Loucy (cell line): ENCODE results near the gene MRPL36.

Source experiments
- H2AFZ ChIP-seq: fragments of 200-600 bp; sonication (generic); 2 replicates; pipeline ENCODE4 v1.6.0; 2016; ENCODE audit warnings: antibody characterized with exemption, mild to moderate bottlenecking, low read length, moderate library complexity
- H3F3A ChIP-seq: fragments of 200-600 bp; 2 replicates; pipeline ENCODE4 v1.6.0; 2016; ENCODE audit warnings: antibody characterized with exemption, low read depth, mild to moderate bottlenecking
- H3K27me3 ChIP-seq: fragments of 200-600 bp; sonication (generic); 2 replicates; pipeline ENCODE4 v1.6.1; 2014; ENCODE audit warnings: low read length, mild to moderate bottlenecking; ENCODE audit not compliant: insufficient read depth, poor library complexity, severe bottlenecking
- H3K36me3 ChIP-seq: fragments of 200-600 bp; sonication (generic); 2 replicates; pipeline ENCODE4 v1.6.1; 2016; ENCODE audit warnings: low read length; ENCODE audit not compliant: insufficient read depth
- H3K4me1 ChIP-seq: fragments of 200-600 bp; sonication (generic); 2 replicates; pipeline ENCODE4 v1.5.1; 2014; ENCODE audit warnings: low read length, mild to moderate bottlenecking; ENCODE audit not compliant: insufficient read depth, poor library complexity, severe bottlenecking
- H3K4me2 ChIP-seq: fragments of 200-600 bp; sonication (generic); 2 replicates; pipeline ENCODE4 v1.6.0; 2014; ENCODE audit warnings: antibody characterized with exemption, low read length, low read depth, mild to moderate bottlenecking; ENCODE audit not compliant: poor library complexity, severe bottlenecking
- H3K4me3 ChIP-seq: fragments of 200-600 bp; sonication (generic); 2 replicates; pipeline ENCODE4 v1.5.1; 2014; ENCODE audit warnings: low read length, mild to moderate bottlenecking, mixed read lengths; ENCODE audit not compliant: poor library complexity, severe bottlenecking
- H3K79me2 ChIP-seq: fragments of 200-600 bp; sonication (generic); 2 replicates; pipeline ENCODE4 v1.6.1; 2014; ENCODE audit warnings: low read length; ENCODE audit not compliant: insufficient read depth
- H3K9ac ChIP-seq: fragments of 200-600 bp; sonication (generic); 2 replicates; pipeline ENCODE4 v1.6.0; 2014; ENCODE audit warnings: mild to moderate bottlenecking, low read depth, low read length, moderate library complexity; ENCODE audit not compliant: poor library complexity, severe bottlenecking
- H3K9me2 ChIP-seq: fragments of 200-600 bp; sonication (generic); replicated peaks from 2 replicates; pipeline ENCODE4 v1.6.1; 2016; ENCODE audit warnings: low read depth, low read length, mixed read lengths
- H3K9me3 ChIP-seq: fragments of 200-600 bp; sonication (generic); 2 replicates; pipeline ENCODE4 v1.6.1; 2014; ENCODE audit warnings: mild to moderate bottlenecking, antibody characterized with exemption, low read length, low read depth; ENCODE audit not compliant: insufficient read depth
- H4K20me1 ChIP-seq: fragments of 200-600 bp; sonication (generic); 2 replicates; pipeline ENCODE4 v1.6.0; 2014; ENCODE audit warnings: antibody characterized with exemption, low read length, mild to moderate bottlenecking; ENCODE audit not compliant: insufficient read depth, poor library complexity, severe bottlenecking
- EZH2phosphoT487 ChIP-seq: fragments of 200-600 bp; IDR thresholded peaks from 2 replicates; pipeline ENCODE4 v1.6.1; 2018; ENCODE audit warnings: antibody characterized with exemption, mild to moderate bottlenecking, moderate library complexity, borderline replicate concordance
- TF ChIP-seq, protein P1 (sequence below): fragments of 200-600 bp; sonication (generic); conservative IDR thresholded peaks from 2 replicates; pipeline ENCODE4 v1.5.1; 2014; ENCODE audit warnings: mild to moderate bottlenecking, antibody characterized with exemption, low read length

The MRPL36 gene

DNA sequence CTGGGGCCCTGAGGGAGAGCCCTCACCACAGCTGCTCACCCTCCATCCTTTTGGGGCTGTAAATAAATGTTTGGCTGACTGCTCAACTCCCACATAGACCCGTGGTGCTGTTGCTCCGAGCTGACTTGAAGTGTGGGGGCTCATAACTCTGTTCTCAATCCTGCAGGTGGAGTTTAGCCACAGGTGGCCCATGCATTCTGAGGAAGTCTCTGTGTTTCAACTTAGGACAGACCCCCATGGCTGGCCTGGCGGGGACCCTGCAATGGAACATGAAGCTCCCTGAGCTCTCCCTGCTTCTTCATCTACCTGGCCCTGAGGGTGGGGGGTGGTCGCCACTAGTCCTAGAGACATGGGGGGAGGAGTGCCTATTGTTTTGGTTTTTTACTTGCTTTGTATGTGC lies 21.3 kb upstream of the MRPL36 start:
- no peaks in the 10 kb centered on the region for H3K27me3 ChIP-seq
- H3K9ac ChIP-seq: no peak overlapping the region
- H3K4me1 ChIP-seq: no peaks in the 10 kb centered on the region
- TF ChIP-seq, protein P1, sequence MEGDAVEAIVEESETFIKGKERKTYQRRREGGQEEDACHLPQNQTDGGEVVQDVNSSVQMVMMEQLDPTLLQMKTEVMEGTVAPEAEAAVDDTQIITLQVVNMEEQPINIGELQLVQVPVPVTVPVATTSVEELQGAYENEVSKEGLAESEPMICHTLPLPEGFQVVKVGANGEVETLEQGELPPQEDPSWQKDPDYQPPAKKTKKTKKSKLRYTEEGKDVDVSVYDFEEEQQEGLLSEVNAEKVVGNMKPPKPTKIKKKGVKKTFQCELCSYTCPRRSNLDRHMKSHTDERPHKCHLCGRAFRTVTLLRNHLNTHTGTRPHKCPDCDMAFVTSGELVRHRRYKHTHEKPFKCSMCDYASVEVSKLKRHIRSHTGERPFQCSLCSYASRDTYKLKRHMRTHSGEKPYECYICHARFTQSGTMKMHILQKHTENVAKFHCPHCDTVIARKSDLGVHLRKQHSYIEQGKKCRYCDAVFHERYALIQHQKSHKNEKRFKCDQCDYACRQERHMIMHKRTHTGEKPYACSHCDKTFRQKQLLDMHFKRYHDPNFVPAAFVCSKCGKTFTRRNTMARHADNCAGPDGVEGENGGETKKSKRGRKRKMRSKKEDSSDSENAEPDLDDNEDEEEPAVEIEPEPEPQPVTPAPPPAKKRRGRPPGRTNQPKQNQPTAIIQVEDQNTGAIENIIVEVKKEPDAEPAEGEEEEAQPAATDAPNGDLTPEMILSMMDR: no peak
- no peak for TF ChIP-seq EZH2phosphoT487
- no peak overlapping the region for H3K4me3 ChIP-seq
- no peaks in the 10 kb centered on the region for H4K20me1 ChIP-seq
- H3F3A ChIP-seq: no peaks in the 10 kb centered on the region
- no peak overlapping the region for H2AFZ ChIP-seq
- H3K4me2 ChIP-seq: no peak overlapping the region
- no peaks in the 10 kb centered on the region for H3K9me2 ChIP-seq
- no peaks in the 10 kb centered on the region for H3K79me2 ChIP-seq
- peaks cover 58% of the 10 kb centered on the region; the same call in 1 of the 2 replicates for H3K36me3 ChIP-seq
- no peaks in the 10 kb centered on the region for H3K9me3 ChIP-seq

DNA sequence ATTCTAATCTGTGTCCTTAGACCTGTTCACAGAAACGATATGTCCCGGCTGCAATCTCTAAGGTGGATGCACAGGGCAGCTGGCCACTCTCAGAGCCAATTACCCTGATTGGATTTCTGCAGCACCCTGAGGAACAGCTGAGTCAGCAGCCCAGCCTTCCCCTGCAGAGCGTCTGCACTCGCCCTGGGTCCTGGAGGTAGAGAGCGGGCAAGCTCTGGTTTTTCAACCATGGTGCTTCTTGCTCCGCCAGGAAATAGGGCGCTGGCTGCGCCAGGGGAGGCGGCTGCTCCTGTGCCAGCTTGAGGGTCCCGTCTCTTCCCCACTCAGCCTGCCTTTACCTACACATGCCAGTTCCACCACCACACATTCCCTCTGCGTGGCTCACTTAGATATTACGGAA lies 20.7 kb upstream of the MRPL36 start:
- Histone ChIP-seq H3F3A (no peaks in the 10 kb centered on the region), H3K4me3 (no peak overlapping the region), H3K9me3 (no peaks in the 10 kb centered on the region), H3K4me1 (no peaks in the 10 kb centered on the region), H3K9ac (no peak overlapping the region), H3K36me3 (peaks cover 63% of the 10 kb centered on the region; the same call in 1 of the 2 replicates), H3K27me3 (no peaks in the 10 kb centered on the region), H3K9me2 (no peaks in the 10 kb centered on the region), H3K79me2 (no peaks in the 10 kb centered on the region), H3K4me2 (no peak overlapping the region), H2AFZ (no peak overlapping the region), H4K20me1 (no peaks in the 10 kb centered on the region)
- TF ChIP-seq, protein P1: no peak
- no peak for TF ChIP-seq EZH2phosphoT487

DNA sequence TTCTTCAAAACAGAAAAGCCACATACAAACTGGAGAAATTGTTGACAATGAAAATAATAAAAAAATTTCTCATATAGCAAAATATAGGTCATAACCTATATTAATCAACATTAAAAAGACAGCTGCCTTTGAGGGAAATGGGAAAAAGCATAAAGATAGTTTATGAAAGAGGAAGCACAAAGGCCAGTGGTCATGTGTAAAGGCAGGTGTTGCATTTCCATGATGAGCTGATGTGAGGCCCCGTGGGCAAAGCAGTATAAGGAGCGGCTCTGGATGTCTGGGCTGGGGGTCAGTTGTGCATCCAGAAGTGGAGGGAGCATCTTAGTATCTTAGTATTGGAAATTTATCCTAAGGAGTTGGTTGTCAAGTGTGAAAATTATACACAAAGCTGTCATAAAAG lies 19.8 kb upstream of the MRPL36 start:
- no peak overlapping the region for H3K4me2 ChIP-seq
- H3K4me3 ChIP-seq: no peak overlapping the region
- peaks cover 70% of the 10 kb centered on the region; the same call in 1 of the 2 replicates for H3K36me3 ChIP-seq

More for the DNA sequence above, 19.8 kb upstream of the MRPL36 start:
- Histone ChIP-seq H3K9ac (no peak overlapping the region), H3K4me1 (no peaks in the 10 kb centered on the region), H2AFZ (no peak overlapping the region), H4K20me1 (no peaks in the 10 kb centered on the region), H3K9me3 (no peaks in the 10 kb centered on the region), H3K79me2 (no peaks in the 10 kb centered on the region), H3K27me3 (no peaks in the 10 kb centered on the region), H3K9me2 (no peaks in the 10 kb centered on the region), H3F3A (no peaks in the 10 kb centered on the region)
- TF ChIP-seq, protein P1: no peak
- no peak for TF ChIP-seq EZH2phosphoT487
